ENCODE results near the gene BRD3. TPM values are rescaled to one million over a fixed set of nuclear protein-coding genes. Genes with fewer than 3 reads are reported as not detected.
"Not testable (repeated sequence)": the region's sequence is repeated elsewhere in the genome, so short reads cannot be mapped to it uniquely, and the experiment has no call there.

The BRD3 gene
- total RNA-seq, 1 experiment from 2014 or later = 47.3 TPM

DNA sequence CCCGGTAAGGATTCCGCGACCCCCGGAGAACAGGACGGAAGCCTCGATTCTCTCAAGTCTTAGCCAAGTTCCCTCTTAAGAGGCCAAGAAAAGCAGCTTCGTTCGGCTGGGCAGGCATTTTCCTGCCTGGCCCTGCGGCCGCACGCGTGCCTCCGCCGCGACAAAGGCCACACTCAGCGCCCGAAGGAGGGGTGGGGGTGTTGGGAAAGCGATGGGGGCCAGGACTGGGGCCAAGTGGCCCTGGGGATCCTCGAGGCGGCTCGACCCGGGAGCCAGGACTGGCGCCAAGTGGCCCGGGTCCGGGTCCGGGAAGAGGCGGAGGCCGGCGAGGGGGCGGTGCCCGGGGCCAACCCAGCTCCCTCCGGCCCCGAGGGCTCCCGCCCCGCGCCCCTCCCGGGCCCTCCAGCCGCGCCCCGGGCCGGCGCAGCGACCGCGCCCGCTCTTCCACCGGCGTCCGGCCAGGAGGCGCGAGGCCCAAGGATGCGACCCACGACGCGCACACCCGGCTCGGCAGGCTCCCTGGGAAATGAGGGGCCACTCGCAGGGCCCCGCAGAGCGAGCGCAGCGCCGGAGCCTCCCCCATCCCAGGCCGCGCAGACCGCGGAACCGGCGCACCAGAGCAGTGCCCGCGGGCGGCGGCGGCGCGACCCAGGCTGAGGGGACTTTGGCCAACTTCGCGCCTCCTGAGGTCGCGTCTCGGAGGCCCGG lies 76.5 kb downstream of the BRD3 start:
- DNase-seq = peak; percentile 36 to 37
- H3K4me2 ChIP-seq = peak overlapping the region; percentile 79
- peaks cover 42% of the 10 kb centered on the region for H3K79me2 ChIP-seq (ENCODE audit: low read depth)
- no peaks in the 10 kb centered on the region for H3K9me2 ChIP-seq (ENCODE audit: insufficient read depth)
- peaks cover 17% of the 10 kb centered on the region for H3K4me1 ChIP-seq (replicated peaks; ENCODE audit: insufficient read depth)
- H4K20me1 ChIP-seq (ENCODE audit: insufficient read depth) = peaks cover 39% of the 10 kb centered on the region
- no peaks in the 10 kb centered on the region for H3K27me3 ChIP-seq (ENCODE audit: insufficient read depth, low read depth)
- H3K27ac ChIP-seq = peak overlapping the region; percentile 61
- H3K4me3 ChIP-seq = peak overlapping the region; percentile 65
- peak overlapping the region; percentile 74 for H2AFZ ChIP-seq
- TF ChIP-seq, protein P1, sequence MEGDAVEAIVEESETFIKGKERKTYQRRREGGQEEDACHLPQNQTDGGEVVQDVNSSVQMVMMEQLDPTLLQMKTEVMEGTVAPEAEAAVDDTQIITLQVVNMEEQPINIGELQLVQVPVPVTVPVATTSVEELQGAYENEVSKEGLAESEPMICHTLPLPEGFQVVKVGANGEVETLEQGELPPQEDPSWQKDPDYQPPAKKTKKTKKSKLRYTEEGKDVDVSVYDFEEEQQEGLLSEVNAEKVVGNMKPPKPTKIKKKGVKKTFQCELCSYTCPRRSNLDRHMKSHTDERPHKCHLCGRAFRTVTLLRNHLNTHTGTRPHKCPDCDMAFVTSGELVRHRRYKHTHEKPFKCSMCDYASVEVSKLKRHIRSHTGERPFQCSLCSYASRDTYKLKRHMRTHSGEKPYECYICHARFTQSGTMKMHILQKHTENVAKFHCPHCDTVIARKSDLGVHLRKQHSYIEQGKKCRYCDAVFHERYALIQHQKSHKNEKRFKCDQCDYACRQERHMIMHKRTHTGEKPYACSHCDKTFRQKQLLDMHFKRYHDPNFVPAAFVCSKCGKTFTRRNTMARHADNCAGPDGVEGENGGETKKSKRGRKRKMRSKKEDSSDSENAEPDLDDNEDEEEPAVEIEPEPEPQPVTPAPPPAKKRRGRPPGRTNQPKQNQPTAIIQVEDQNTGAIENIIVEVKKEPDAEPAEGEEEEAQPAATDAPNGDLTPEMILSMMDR (conservative IDR thresholded peaks at IDR 0.05) = no peak
- no peak for TF ChIP-seq EZH2 (IDR thresholded peaks at IDR 0.05; ENCODE audit: low read depth)
- peaks cover 5% of the 10 kb centered on the region; the same call in 1 of the 2 replicates for H3F3A ChIP-seq (ENCODE audit: insufficient read depth, low read depth)
- POLR2A ChIA-PET (ENCODE audit: unreplicated experiment) = interaction anchor here (0.6 to 0.7 kb wide), 3 partner anchors 23 to 209 kb away, joined by 3 read pairs; no protein-coding TSS in a partner anchor
- no peaks in the 10 kb centered on the region for H3K36me3 ChIP-seq (ENCODE audit: low read depth)
- CTCF ChIA-PET = interaction anchor here (0.6 kb wide), 1 partner anchor 33 kb away, joined by 8 read pairs; no protein-coding TSS in a partner anchor
- intact Hi-C loops (cut with micrococcal nuclease; ENCODE audit: unreplicated experiment) = no loop called here
- no peaks in the 10 kb centered on the region for H3K9me3 ChIP-seq (ENCODE audit: insufficient read depth, low read depth)
- BruUV-seq (replicated peaks) = TSS peak; percentile 20

DNA sequence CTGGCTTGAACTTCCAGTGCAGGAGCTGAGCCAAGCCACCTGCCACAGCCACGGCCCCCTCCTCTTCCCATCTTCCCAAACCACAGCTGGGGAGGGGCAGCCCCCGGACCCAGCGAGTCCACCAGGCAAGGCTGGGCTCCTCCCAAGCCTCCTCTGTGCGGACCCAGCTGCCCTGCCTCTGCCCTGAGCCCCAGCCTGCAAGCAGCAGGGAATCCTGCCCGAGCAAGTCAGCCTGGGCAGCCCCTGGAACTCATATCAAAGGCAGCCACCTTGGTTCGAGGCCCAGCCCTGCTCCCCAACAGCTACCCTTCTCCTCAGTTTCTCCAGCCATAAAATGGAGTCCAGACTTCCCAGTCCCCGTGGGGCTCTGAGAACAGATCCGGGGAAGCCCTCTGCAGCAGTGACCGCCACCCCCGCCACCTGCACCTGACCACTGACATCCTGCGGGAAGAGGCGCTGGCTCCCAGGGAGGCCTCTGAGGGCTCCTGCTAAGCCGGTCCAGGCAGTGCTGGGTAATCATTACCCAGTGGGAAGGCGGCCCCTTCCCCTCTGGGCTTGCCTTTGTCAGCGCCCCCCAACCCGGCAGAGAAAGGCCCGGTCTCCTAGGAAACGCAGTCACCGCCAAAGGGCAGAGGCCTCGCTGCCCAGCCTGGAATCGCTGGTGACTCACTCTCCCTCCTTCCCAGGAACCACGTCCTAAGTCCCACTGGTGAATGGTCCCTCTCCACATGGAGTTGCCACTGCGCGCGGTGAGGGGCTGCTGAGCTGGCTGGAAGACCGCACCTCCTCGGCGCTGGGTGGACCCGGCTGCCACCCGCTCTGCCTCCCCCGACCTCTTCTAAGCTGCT lies 77.2 kb downstream of the BRD3 start:
- TF ChIP-seq, protein P1 (conservative IDR thresholded peaks at IDR 0.05) = no peak
- no peak for TF ChIP-seq EZH2 (IDR thresholded peaks at IDR 0.05; ENCODE audit: low read depth)
- Histone ChIP-seq H3F3A (ENCODE audit: insufficient read depth, low read depth) (peaks cover 5% of the 10 kb centered on the region; the same call in 1 of the 2 replicates), H3K9me3 (ENCODE audit: insufficient read depth, low read depth) (no peaks in the 10 kb centered on the region), H3K4me2 (peak overlapping the region; percentile 79), H2AFZ (peak overlapping the region; percentile 74), H3K36me3 (ENCODE audit: low read depth) (no peaks in the 10 kb centered on the region), H3K27ac (peak overlapping the region; percentile 61), H3K4me1 (replicated peaks; ENCODE audit: insufficient read depth) (peaks cover 17% of the 10 kb centered on the region), H3K4me3 (peak overlapping the region; percentile 65), H3K79me2 (ENCODE audit: low read depth) (peaks cover 50% of the 10 kb centered on the region), H3K27me3 (ENCODE audit: insufficient read depth, low read depth) (no peaks in the 10 kb centered on the region), H4K20me1 (ENCODE audit: insufficient read depth) (peaks cover 47% of the 10 kb centered on the region), H3K9me2 (ENCODE audit: insufficient read depth) (no peaks in the 10 kb centered on the region)
- CTCF ChIA-PET = interaction anchor here (0.6 kb wide), 1 partner anchor 34 kb away, joined by 8 read pairs; no protein-coding TSS in a partner anchor
- DNase-seq = peak; percentile 67 to 71
- intact Hi-C loops (cut with micrococcal nuclease; ENCODE audit: unreplicated experiment) = no loop called here
- no TSS peak for BruUV-seq (replicated peaks)
- POLR2A ChIA-PET (ENCODE audit: unreplicated experiment) = interaction anchor here (0.6 to 0.7 kb wide), 3 partner anchors 23 to 208 kb away, joined by 3 read pairs; no protein-coding TSS in a partner anchor

DNA sequence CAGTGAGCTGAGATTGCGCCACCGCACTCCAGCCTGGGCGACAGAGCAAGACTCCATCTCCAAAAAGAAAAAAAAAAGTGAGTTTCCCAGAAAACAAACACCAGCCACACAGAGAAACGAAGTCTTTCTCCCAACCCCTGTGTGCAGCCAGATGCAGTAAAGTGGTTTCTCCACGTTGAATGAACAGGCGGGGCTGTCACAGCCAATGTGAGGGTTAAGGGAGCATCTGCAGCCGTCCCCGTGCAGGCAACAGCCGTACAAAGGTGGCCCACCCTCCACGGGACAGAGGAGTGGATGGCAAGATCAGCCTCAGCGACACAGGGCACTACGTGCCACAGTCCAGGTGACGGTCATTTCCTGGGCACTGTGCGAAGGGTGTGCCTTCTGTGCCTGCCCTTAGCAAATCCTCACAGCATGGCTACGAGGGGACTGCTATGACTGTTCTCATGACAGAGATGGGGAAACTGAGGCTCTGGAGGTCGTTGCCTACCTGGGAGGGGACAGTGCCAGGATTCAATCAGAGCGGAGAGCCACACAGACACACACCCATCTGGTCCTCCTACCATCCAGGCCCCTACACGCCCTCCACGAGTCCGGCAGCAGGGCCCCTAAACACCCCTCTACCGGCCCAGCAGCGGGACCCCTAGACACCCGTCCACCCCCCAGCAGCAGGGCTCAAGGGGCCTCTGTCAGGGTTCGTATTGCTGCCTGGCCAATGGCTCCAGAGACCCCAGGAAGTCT lies 78.0 kb downstream of the BRD3 start:
- H3K27me3 ChIP-seq (ENCODE audit: insufficient read depth, low read depth) = no peaks in the 10 kb centered on the region
- no peak overlapping the region for H3K27ac ChIP-seq
- intact Hi-C loops (cut with micrococcal nuclease; ENCODE audit: unreplicated experiment) = no loop called here
- ChIA-PET CTCF (no interaction called here), POLR2A (ENCODE audit: unreplicated experiment) (interaction anchor here (0.7 kb wide), 1 partner anchor 196 kb away, joined by 3 read pairs; no protein-coding TSS in a partner anchor)
- peaks cover 5% of the 10 kb centered on the region; the same call in 1 of the 2 replicates for H3F3A ChIP-seq (ENCODE audit: insufficient read depth, low read depth)
- peaks cover 51% of the 10 kb centered on the region for H3K79me2 ChIP-seq (ENCODE audit: low read depth)
- BruUV-seq (replicated peaks) = no TSS peak
- H3K9me3 ChIP-seq (ENCODE audit: insufficient read depth, low read depth) = no peaks in the 10 kb centered on the region
- TF ChIP-seq, protein P1 (conservative IDR thresholded peaks at IDR 0.05) = no peak
- no peak for TF ChIP-seq EZH2 (IDR thresholded peaks at IDR 0.05; ENCODE audit: low read depth)
- no peak for DNase-seq
- H3K36me3 ChIP-seq (ENCODE audit: low read depth) = no peaks in the 10 kb centered on the region
- H3K4me3 ChIP-seq = no peak overlapping the region; the same call in 1 of the 2 replicates
- no peaks in the 10 kb centered on the region for H3K9me2 ChIP-seq (ENCODE audit: insufficient read depth)
- H3K4me1 ChIP-seq (replicated peaks; ENCODE audit: insufficient read depth) = peaks cover 17% of the 10 kb centered on the region
- H3K4me2 ChIP-seq = peak overlapping the region; percentile 79
- H4K20me1 ChIP-seq (ENCODE audit: insufficient read depth) = peaks cover 53% of the 10 kb centered on the region
- H2AFZ ChIP-seq = no peak overlapping the region

DNA sequence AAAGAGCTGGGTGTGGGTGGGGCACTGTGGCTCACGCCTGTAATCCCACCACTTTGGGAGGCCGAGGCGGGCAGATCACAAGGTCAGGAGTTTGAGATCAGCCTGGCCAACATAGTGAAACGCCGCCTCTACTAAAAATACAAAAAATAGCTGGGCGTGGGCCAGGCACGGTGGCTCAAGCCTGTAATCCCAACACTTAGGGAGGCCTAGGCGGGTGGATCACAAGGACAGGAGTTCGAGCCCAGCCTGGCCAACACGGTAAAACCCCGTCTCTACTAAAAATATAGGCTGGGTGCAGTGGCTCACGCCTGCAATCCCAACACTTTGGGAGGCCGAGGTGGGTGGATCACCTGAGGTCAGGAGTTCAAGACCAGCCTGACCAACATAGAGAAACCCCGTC lies 79.1 kb downstream of the BRD3 start:
- peaks cover 53% of the 10 kb centered on the region for H4K20me1 ChIP-seq (ENCODE audit: insufficient read depth)
- BruUV-seq (replicated peaks); intact Hi-C loops (cut with micrococcal nuclease; ENCODE audit: unreplicated experiment); POLR2A ChIA-PET (ENCODE audit: unreplicated experiment); H3K9me2 ChIP-seq (ENCODE audit: insufficient read depth); H3K27me3 ChIP-seq (ENCODE audit: insufficient read depth, low read depth); CTCF ChIA-PET; H3K36me3 ChIP-seq (ENCODE audit: low read depth); H3K4me3 ChIP-seq; H3K27ac ChIP-seq; H3K9me3 ChIP-seq (ENCODE audit: insufficient read depth, low read depth); H3K4me2 ChIP-seq; DNase-seq; H3F3A ChIP-seq (ENCODE audit: insufficient read depth, low read depth); H2AFZ ChIP-seq: not testable (repeated sequence)
- H3K4me1 ChIP-seq (replicated peaks; ENCODE audit: insufficient read depth) = peaks cover 15% of the 10 kb centered on the region
- H3K79me2 ChIP-seq (ENCODE audit: low read depth) = peaks cover 53% of the 10 kb centered on the region
